ENCODE data around the gene ADARB2.

The ADARB2 gene

GRCh38 chr10:1169981-1170866 lies 567.1 kb downstream of the ADARB2 start:
- no peak for DNase-seq (ENCODE audit: low spot score)
- in situ Hi-C loops (cut with MboI; ENCODE audit: low pct_unique_long_range_greater_than_20kb, low sequenced_read_pairs, unreplicated experiment), result no loop called here
- no peak for TF ChIP-seq CTCF (IDR thresholded peaks at IDR 0.05; ENCODE audit: extremely low read depth, insufficient read depth, missing control alignments)

- no peak for TF ChIP-seq CTCF (IDR thresholded peaks at IDR 0.05; ENCODE audit: extremely low read depth, insufficient read depth, missing control alignments)
- in situ Hi-C loops (cut with MboI; ENCODE audit: low pct_unique_long_range_greater_than_20kb, low sequenced_read_pairs, unreplicated experiment), result no loop called here
- no peak for DNase-seq (ENCODE audit: low spot score)
Observed at GRCh38 chr10:1169186-1169885, 568.0 kb downstream of the ADARB2 start.

GRCh38 chr10:1168763-1169162 lies 568.6 kb downstream of the ADARB2 start:
- no peak for DNase-seq (ENCODE audit: low spot score)
- no peak for TF ChIP-seq CTCF (IDR thresholded peaks at IDR 0.05; ENCODE audit: extremely low read depth, insufficient read depth, missing control alignments)
- in situ Hi-C loops (cut with MboI; ENCODE audit: low pct_unique_long_range_greater_than_20kb, low sequenced_read_pairs, unreplicated experiment), result no loop called here

- no peak for DNase-seq (ENCODE audit: low spot score)
- in situ Hi-C loops (cut with MboI; ENCODE audit: low pct_unique_long_range_greater_than_20kb, low sequenced_read_pairs, unreplicated experiment), result no loop called here
- no peak for TF ChIP-seq CTCF (IDR thresholded peaks at IDR 0.05; ENCODE audit: extremely low read depth, insufficient read depth, missing control alignments)
Observed at GRCh38 chr10:1166828-1167275, 570.5 kb downstream of the ADARB2 start.

- no peak for TF ChIP-seq CTCF (IDR thresholded peaks at IDR 0.05; ENCODE audit: extremely low read depth, insufficient read depth, missing control alignments)
- in situ Hi-C loops (cut with MboI; ENCODE audit: low pct_unique_long_range_greater_than_20kb, low sequenced_read_pairs, unreplicated experiment), result no loop called here
Observed at GRCh38 chr10:1166101-1166827, 571.1 kb downstream of the ADARB2 start.

GRCh38 chr10:1163831-1164230 lies 573.5 kb downstream of the ADARB2 start:
- in situ Hi-C loops (cut with MboI; ENCODE audit: low pct_unique_long_range_greater_than_20kb, low sequenced_read_pairs, unreplicated experiment), result no loop called here
- DNase-seq (ENCODE audit: low spot score), result no peak
- TF ChIP-seq CTCF (IDR thresholded peaks at IDR 0.05; ENCODE audit: extremely low read depth, insufficient read depth, missing control alignments), result no peak

More at GRCh38 chr10:1166101-1166827, 571.1 kb downstream of the ADARB2 start:
- DNase-seq (ENCODE audit: low spot score), result no peak
